NB4 (cell line): ENCODE data around the gene SLC19A1.

Experiments
- DNase-seq: peaks from one replicate; pipeline ENCODE4 v3.0.0; 2010; ENCODE audit warnings: low read depth
- H3K4me3 ChIP-seq: one replicate; pipeline ENCODE4 v1.5.1; 2011; ENCODE audit warnings: mild to moderate bottlenecking, low read depth, low read length, moderate library complexity
- MYC ChIP-seq: IDR thresholded peaks from 2 replicates; pipeline ENCODE4 v1.6.1; 2011; ENCODE audit warnings: low read depth, low read length
- POLR2A ChIP-seq: IDR thresholded peaks from 2 replicates; pipeline ENCODE4 v1.6.1; 2011; ENCODE audit warnings: mild to moderate bottlenecking; ENCODE audit not compliant: insufficient read length; ENCODE audit errors: extremely low read depth
- TF ChIP-seq, protein P1 (sequence below): IDR thresholded peaks from one replicate; pipeline ENCODE4 v1.5.1; 2012; ENCODE audit warnings: low read depth, low read length
- TF ChIP-seq, protein P2 (sequence below): IDR thresholded peaks from 2 replicates; pipeline ENCODE4 v1.6.1; 2011; ENCODE audit warnings: low read depth, low read length

Gene SLC19A1

DNA sequence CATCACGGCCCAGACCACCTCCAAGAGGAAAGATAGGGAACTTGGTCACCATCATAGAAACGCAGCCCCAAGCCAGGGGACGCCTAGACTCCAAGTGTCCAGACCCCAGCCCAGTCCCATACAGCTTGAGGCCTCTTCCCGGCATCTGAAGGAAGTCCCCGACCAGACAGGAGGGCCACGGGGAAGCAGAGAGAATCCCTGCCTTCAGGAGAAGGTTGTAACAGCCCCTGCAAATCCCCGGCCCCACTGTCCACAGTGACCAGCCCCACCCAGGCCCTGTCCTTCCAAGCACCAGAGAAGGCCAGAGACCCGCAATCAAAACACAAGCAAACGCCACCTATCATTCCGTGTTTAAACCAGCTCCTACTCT is 1.7 kb downstream of the SLC19A1 start:
- no peak for DNase-seq
- TF ChIP-seq, protein P1, sequence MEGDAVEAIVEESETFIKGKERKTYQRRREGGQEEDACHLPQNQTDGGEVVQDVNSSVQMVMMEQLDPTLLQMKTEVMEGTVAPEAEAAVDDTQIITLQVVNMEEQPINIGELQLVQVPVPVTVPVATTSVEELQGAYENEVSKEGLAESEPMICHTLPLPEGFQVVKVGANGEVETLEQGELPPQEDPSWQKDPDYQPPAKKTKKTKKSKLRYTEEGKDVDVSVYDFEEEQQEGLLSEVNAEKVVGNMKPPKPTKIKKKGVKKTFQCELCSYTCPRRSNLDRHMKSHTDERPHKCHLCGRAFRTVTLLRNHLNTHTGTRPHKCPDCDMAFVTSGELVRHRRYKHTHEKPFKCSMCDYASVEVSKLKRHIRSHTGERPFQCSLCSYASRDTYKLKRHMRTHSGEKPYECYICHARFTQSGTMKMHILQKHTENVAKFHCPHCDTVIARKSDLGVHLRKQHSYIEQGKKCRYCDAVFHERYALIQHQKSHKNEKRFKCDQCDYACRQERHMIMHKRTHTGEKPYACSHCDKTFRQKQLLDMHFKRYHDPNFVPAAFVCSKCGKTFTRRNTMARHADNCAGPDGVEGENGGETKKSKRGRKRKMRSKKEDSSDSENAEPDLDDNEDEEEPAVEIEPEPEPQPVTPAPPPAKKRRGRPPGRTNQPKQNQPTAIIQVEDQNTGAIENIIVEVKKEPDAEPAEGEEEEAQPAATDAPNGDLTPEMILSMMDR = no peak
- TF ChIP-seq, protein P2, sequence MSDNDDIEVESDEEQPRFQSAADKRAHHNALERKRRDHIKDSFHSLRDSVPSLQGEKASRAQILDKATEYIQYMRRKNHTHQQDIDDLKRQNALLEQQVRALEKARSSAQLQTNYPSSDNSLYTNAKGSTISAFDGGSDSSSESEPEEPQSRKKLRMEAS = no peak
- TF ChIP-seq POLR2A (no peak), MYC (no peak)
- H3K4me3 ChIP-seq = peak overlapping the region; percentile 91

DNA sequence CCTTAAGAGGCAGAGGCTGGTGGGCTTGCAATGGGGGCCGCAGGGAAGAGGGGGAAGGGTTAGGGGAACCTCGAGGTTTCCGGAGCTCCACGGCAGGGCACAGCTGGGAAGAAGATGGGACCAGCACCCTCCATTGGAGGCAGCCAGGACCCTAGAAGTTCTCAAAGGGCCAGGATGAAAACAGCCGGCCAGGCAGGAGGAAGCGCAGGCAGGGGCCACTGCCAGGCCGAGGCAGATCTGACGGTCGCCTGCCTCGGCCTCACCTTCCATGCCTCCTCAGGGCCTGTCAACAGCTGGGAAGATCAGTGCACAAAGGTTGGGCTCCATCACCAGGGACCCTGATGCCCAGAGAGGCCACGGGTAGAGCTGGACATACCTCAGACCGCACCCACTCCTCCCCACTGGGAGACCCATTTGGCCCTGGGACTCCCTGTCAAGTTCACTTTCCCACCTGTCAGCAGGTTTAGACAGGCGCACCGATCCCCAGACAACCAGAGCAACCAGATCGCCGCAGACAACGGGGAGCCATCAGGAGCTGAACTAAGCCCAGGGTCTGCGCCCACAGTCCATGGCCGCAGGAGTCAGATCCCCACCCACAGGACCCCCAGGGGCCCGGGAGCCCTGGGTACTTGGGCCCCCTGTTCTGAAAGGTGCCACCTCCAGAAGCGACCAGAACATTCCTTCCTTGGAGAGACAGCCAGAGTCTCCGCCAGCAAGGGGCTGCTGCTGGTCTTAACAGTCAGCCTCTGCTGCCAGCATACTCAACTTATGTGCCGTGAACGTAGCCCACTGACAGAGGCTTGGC is 2.2 kb downstream of the SLC19A1 start:
- peak overlapping the region; percentile 91 for H3K4me3 ChIP-seq
- TF ChIP-seq MYC (no peak), POLR2A (no peak)
- TF ChIP-seq, protein P2 = no peak
- TF ChIP-seq, protein P1 = no peak
- no peak for DNase-seq

DNA sequence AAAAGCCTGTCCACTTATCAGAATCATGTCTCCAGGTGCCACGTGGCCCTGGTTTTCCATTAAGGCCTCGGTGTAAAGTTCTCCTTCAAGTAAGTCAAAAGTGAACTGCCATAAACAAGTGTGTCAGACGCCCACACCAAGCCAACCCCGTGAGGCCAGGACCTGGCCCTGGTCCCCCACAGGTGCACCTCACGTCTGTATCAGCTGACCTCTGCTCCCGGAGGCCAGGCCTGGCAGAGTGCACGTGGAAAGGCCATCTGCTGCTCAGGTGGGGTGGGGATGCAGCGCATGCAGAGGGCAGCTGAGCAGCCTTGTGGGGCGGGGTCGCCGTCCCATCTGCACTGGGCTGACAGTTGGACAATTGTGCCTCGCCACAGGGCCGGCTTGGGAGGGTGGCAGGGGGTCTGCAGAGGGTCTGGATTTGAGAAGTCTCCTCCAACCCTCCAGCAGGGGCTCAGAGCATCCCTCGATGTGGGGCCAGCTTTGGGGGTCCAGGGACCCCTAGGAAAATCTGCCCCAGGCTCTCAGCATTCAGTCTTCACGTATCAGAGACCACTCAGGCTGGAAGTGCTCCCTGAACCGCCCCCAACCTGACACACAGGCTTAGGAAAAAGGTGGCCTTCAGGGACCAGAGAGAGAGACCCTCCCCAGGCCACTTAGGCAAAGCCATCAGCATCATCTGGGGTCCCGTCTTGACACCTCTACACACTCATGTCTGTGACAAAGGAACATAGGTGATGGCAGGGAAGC is 3.0 kb downstream of the SLC19A1 start:
- TF ChIP-seq, protein P2 = no peak
- TF ChIP-seq POLR2A (no peak), MYC (no peak)
- TF ChIP-seq, protein P1 = no peak

DNA sequence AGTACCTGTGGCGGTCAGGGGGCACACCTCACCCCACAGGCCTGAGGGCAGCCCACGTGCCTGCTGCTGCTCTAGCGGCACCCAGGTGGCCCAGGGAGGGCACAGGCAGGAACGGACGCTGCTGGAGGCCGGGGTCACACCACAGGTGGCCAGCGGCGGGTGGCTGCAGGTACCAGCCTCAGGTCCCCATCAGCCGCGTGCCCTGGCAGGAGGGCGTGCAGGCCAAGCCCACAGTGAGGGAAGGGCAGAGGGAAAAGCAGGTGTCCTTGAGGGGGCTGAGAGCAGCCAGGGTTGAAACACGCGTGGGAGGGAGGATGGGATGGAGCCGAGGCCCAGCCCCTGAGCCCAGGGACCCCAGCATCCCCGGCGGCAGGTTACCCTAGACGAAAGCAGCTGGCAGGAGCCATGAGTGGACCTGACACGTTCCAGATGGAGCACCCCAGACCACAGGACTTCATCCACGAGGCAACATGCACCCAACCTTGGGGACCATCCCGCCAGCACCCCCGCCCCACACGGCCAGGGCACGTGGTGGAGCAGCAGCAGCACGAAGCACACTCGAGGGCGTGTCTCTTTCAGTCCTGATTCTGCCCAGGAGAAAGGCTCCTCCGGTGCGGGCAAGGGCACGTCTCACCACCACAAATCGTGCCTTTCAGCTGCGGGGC is 3.7 kb downstream of the SLC19A1 start:
- no peak for TF ChIP-seq MYC
- TF ChIP-seq, protein P2 = no peak
- H3K4me3 ChIP-seq = no peak overlapping the region
- DNase-seq = no peak

More for the DNA sequence above, 3.0 kb downstream of the SLC19A1 start:
- no peak for DNase-seq
- no peak overlapping the region for H3K4me3 ChIP-seq

DNA sequence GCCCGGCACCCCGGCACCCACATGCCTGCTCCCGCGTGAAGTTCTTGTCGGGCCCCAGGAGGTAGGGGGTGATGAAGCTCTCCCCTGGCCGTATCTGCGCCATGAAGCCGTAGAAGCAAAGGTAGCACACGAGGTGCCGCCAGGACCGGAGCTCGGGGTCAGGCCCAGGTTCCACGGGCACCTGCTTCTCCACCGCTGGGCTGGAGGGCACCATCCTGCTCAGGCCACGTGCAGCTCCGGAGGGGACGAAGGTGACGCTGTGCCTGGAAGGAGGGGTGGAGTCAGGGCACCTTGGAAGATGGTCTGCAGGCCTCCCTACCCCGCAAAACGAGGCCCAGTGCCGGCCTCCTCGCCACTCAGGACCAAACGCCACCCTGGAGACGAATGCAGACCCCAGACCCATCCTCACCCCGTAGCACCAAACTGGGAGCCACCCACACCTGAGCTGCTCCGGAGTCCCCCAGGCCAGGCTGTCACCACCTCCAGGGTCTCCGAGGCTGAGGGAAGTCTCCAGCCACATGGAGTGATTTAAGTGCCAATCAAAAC is 4.4 kb downstream of the SLC19A1 start:
- no peak for DNase-seq
- TF ChIP-seq, protein P2 = no peak
- no peak for TF ChIP-seq MYC
- no peak overlapping the region for H3K4me3 ChIP-seq

DNA sequence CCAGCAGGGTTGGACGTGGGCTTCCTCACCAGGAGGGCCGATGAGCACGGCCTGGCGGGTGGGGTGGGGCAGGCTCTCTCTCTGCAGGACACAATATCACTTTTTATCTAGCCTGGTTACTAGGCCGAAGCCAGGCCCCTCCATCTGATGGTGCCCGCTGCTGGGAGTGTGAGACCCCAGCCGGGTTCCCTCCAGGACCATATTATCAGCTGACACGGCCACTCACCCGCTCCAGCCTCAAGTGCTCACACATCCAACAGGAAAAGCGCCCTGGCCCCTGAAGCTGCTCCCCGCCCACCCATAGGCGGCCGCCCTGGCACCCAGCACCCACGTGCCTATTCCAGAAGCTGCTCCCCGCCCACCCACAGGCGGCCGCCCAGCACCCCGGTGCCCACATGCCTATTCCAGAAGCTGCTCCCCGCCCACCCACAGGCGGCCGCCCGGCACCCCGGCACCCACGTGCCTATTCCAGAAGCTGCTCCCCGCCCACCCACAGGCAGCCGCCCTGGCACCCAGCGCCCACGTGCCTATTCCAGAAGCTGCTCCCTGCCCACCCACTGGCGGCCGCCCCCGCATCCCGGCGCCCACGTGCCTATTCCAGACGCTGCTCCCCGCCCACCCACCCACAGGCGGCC is 5.0 kb downstream of the SLC19A1 start:
- no peak for DNase-seq
- no peak for TF ChIP-seq POLR2A
- no peak for TF ChIP-seq MYC
- TF ChIP-seq, protein P1 = no peak
- TF ChIP-seq, protein P2 = no peak
- H3K4me3 ChIP-seq = no peak overlapping the region
